Peyer's patch (tissue), 4 donors: ENCODE measurements around the gene CRIP2. TPM values are rescaled to one million over a fixed set of nuclear protein-coding genes. Genes with fewer than 3 reads are reported as not detected.
A peak's percentile ranks its signal among the peaks of the same experiment; 100 is the strongest.

ENCODE experiments used
- DNase-seq, 3 donors: peaks; one replicate each; pipeline ENCODE4 v3.0.0-alpha.2; 2017 to 2019
- H3K27ac ChIP-seq, 4 donors: fragments of 200-600 bp; sonication (generic); one replicate each; pipeline ENCODE4 v1.5.1; 2016 to 2019
- H3K27me3 ChIP-seq, 2 donors: fragments of 200-600 bp; sonication (generic); one replicate each; pipeline ENCODE4 v1.5.1; 2019
- H3K36me3 ChIP-seq, 3 donors: fragments of 200-600 bp; sonication (generic); one replicate each; pipeline ENCODE4 v1.5.1; 2016 to 2019
- H3K4me1 ChIP-seq, 4 donors: fragments of 200-600 bp; sonication (generic); one replicate each; pipeline ENCODE4 v1.5.1; 2016 to 2019
- H3K4me3 ChIP-seq, 4 donors: fragments of 200-600 bp; sonication (generic); 1 replicate in 3 of 4; 2 replicates in 1 of 4; pipeline ENCODE4 v1.5.1; 2016 to 2019; ENCODE audit warnings: mild to moderate bottlenecking in 1 of 4
- H3K9me3 ChIP-seq, 4 donors: fragments of 200-600 bp; sonication (generic); one replicate each; pipeline ENCODE4 v1.5.1; 2016 to 2019; ENCODE audit warnings: mild to moderate bottlenecking in 1 of 4
- POLR2A ChIP-seq, 2 donors: fragments of 450-650 bp; IDR thresholded peaks; one replicate each; pipeline ENCODE4 v1.5.1; 2017; ENCODE audit warnings: antibody characterized with exemption in 2 of 2, mild to moderate bottlenecking in 2 of 2, moderate library complexity in 2 of 2
- total RNA-seq, 4 donors: library from RNA; depleted of rRNA; stranded (reverse); fragments of >200 nt; gene quantifications; one replicate each; pipeline ENCODE4 v1.1.0, GENCODE V29; 2016
- TF ChIP-seq, protein P1 (sequence below), 6 experiments: fragments of 450-650 bp in 4 of 6; fragments of 200-600 bp in 2 of 6; sonication (generic) in 1 of 6; IDR thresholded peaks; one replicate each; pipeline ENCODE4 v1.5.1; 2017 to 2019; ENCODE audit warnings: antibody characterized with exemption in 6 of 6, mild to moderate bottlenecking in 3 of 6, moderate library complexity in 1 of 6

CRIP2 gene
- total RNA-seq, 4 donors from 2014 or later = 20.8 to 69.3 (median 41.9) TPM

DNA sequence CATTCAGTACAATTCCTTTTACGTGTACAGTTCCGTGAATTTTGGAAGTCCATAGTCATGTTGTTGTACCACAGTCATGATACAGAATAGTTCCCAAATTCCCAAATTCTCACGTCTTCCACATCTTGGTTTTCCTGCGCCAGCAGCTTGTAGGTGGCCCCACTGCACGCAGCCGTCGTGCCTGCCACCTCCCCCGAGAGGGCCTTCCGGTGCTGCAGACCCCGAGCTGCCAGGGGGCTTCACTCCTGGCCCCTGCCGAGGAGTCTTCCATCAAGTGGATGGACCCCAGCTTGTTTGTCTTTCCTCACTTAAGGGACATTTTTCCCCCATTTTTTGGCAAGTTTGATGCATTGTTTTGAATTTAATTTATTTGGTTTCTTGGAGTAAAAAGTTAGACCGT, 38.2 kb upstream of the CRIP2 start:
- no peak for DNase-seq
- no peaks in the 10 kb centered on the region for H3K9me3 ChIP-seq
- H3K27me3 ChIP-seq = no peaks in the 10 kb centered on the region
- H3K4me3 ChIP-seq = no peak overlapping the region
- no peaks in the 10 kb centered on the region for H3K36me3 ChIP-seq
- TF ChIP-seq, protein P1, sequence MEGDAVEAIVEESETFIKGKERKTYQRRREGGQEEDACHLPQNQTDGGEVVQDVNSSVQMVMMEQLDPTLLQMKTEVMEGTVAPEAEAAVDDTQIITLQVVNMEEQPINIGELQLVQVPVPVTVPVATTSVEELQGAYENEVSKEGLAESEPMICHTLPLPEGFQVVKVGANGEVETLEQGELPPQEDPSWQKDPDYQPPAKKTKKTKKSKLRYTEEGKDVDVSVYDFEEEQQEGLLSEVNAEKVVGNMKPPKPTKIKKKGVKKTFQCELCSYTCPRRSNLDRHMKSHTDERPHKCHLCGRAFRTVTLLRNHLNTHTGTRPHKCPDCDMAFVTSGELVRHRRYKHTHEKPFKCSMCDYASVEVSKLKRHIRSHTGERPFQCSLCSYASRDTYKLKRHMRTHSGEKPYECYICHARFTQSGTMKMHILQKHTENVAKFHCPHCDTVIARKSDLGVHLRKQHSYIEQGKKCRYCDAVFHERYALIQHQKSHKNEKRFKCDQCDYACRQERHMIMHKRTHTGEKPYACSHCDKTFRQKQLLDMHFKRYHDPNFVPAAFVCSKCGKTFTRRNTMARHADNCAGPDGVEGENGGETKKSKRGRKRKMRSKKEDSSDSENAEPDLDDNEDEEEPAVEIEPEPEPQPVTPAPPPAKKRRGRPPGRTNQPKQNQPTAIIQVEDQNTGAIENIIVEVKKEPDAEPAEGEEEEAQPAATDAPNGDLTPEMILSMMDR (IDR thresholded peaks at IDR 0.05) = no peak
- no peak for TF ChIP-seq POLR2A (IDR thresholded peaks at IDR 0.05)
- no peak overlapping the region for H3K27ac ChIP-seq
- peaks cover 0 to 6% (median 0%) of the 10 kb centered on the region in 4 donors for H3K4me1 ChIP-seq

DNA sequence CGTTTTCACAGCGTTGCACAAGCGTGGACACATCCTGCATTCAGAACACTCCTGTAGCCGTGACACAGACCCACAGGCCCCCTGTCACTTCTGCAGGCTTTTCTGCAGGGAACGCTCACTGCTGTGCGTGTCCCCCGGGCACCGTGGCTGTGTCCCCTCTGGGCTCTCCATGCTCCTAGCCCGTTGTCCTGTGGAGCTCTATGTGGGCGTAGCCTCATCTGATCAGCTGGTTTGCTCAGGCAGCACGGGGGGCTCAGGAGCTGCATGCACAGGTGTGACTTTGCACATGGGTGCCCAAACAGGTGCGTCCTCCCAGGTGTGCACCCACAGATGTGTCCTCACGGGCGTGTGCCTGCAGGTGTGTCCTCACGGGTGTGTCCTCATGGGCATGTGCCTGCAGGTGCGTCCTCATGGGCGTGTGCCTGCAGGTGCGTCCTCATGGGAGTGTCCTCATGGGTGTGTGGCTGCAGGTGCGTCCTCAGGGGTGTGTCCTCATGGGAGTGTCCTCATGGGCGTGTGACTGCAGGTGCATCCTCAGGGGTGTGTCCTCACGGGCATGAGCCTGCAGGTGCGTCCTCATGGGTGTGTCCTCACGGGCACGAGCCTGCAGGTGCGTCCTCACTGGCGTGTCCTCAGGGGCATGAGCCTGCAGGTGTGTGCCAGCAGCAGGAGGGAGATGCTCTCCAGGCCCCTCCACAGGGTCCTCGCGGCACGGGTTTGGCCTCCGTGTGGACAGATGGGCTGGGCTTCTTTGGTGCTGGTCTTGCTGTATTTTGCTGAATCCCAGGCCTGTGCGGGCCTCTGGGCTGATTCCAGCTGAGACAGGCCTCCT, 37.5 kb upstream of the CRIP2 start:
- H3K27ac ChIP-seq = no peak overlapping the region
- peaks cover 0 to 6% (median 0%) of the 10 kb centered on the region in 4 donors for H3K4me1 ChIP-seq
- no peak overlapping the region for H3K4me3 ChIP-seq
- H3K27me3 ChIP-seq = no peaks in the 10 kb centered on the region
- DNase-seq = peak in 1 of 3 donors; percentile 76
- H3K9me3 ChIP-seq = no peaks in the 10 kb centered on the region
- H3K36me3 ChIP-seq = peaks cover 0 to 1% (median 0%) of the 10 kb centered on the region in 3 donors
- TF ChIP-seq POLR2A (IDR thresholded peaks at IDR 0.05) = no peak
- TF ChIP-seq, protein P1 (IDR thresholded peaks at IDR 0.05) = no peak

DNA sequence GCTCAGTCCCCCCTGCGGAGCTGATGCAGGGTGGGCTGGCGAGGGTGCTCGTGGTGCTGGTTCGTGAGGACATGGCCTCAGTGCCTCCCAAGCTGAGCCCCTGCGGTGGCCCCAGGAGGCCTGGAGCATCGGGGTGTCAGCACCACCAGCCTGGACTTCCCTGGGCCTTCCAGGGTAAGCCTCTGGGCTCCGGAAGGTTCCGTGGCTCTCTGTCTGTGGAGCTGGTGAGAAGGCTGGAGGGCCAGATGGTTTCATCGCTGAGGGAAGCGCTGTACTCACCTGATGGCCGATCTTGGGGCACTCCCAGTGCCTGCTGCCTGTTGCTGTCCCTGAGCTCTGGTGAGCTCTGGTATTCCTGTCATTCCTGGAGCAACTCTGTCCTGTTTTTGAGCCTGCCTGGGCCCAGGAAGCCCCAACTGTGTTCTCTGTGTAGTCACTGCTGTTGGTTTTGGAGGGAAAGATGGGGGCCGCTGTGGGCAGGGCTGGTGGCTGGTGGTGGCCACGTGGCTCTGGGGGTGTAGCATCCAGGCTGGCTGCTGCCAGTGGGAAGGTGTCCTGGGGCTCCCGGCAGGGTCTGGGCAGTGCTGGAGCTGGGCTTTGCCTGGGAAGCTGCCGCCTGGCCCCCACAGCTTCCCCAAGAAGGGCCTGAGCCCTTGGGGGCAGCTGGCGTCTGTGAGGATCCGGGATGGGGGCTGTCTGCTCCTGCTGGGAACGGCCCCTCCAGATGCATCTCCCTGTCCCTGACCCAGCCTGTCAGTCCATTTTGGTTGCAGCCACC, 36.7 kb upstream of the CRIP2 start:
- no peaks in the 10 kb centered on the region for H3K9me3 ChIP-seq
- no peak for TF ChIP-seq POLR2A (IDR thresholded peaks at IDR 0.05)
- TF ChIP-seq, protein P1 (IDR thresholded peaks at IDR 0.05) = no peak
- no peaks in the 10 kb centered on the region for H3K27me3 ChIP-seq
- no peak overlapping the region for H3K27ac ChIP-seq
- peaks cover 0 to 6% (median 0%) of the 10 kb centered on the region in 4 donors for H3K4me1 ChIP-seq
- H3K4me3 ChIP-seq = no peak overlapping the region
- no peak for DNase-seq
- peaks cover 0 to 6% (median 0%) of the 10 kb centered on the region in 3 donors for H3K36me3 ChIP-seq

DNA sequence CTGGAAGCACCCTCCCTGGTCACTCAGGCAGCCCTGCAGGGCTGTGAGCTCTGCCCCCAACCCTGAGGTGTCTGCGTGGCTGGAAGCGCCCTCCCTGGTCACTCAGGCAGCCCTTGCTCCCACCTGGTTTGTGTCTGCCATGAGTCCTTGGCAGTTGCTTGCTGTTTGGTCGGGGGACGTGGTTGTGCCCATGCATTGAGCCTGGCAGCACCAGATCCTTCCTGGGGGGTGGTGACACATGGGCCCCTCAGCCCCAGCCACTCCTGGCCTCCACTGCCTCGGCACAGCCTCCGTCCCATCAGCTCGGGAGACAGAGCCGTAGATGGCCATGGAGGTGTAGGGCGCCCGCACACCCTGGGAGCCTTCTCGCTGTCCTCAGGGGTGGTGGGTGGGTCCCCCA, 35.4 kb upstream of the CRIP2 start:
- H3K36me3 ChIP-seq = peaks cover 0 to 6% (median 0%) of the 10 kb centered on the region in 3 donors
- DNase-seq = no peak
- no peak for TF ChIP-seq POLR2A (IDR thresholded peaks at IDR 0.05)
- TF ChIP-seq, protein P1 (IDR thresholded peaks at IDR 0.05) = no peak

DNA sequence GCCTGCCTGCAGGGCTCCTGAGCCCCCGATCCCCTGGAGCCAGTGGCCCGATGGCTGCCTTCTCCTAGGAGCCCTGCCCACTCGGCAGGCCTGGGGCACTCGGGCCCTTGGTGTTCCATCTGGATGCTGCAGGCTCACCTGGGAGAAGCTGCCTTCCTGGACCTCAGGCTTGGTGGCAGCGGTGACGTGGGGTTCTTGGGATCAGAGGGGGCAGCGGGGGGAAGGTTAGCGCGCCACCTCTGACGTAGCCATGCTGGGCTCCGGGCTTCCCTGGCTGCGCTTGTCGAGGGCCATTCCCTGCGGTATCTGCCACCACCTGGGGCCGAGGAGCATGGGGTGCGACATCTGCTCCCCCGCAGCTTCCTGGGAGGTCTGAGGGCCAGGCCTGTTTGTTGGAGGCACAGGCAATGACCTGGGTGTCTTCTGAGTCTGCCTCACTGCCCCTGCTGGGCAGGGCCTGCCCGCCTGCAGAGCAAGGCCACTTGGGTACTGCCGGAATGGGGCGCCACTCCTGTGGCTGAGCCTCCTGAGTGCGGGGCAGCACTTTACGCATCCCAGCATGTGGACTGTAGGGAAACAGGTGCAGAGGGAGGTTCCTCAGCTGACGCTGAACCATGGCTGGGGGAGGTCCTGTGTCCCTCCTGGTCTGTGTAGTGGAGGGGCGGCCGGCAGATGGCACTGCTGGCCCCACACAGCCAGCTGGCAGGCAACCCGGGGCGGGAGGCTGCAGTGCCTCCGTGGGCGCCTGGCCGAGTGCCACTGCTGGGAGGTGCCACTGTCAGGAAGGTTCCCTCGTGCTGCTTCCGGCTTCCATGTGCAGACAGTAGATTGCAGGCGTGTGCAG, 34.7 kb upstream of the CRIP2 start:
- Histone ChIP-seq H3K36me3 (peaks cover 0 to 6% (median 0%) of the 10 kb centered on the region in 3 donors), H3K27ac (no peak overlapping the region), H3K4me1 (peaks cover 0 to 6% (median 0%) of the 10 kb centered on the region in 4 donors), H3K9me3 (no peaks in the 10 kb centered on the region), H3K27me3 (no peaks in the 10 kb centered on the region), H3K4me3 (no peak overlapping the region)
- no peak for DNase-seq
- no peak for TF ChIP-seq POLR2A (IDR thresholded peaks at IDR 0.05)
- TF ChIP-seq, protein P1 (IDR thresholded peaks at IDR 0.05) = no peak

More for the DNA sequence above, 35.4 kb upstream of the CRIP2 start:
- Histone ChIP-seq H3K27ac (no peak overlapping the region), H3K27me3 (no peaks in the 10 kb centered on the region), H3K4me1 (peaks cover 0 to 6% (median 0%) of the 10 kb centered on the region in 4 donors), H3K4me3 (no peak overlapping the region), H3K9me3 (no peaks in the 10 kb centered on the region)
